Measurements from ENCODE around the gene SAE1. TPM values are rescaled to one million over a fixed set of nuclear protein-coding genes. Genes with fewer than 3 reads are reported as not detected.
"Not testable (repeated sequence)": the region's sequence is repeated elsewhere in the genome, so short reads cannot be mapped to it uniquely, and the experiment has no call there.

The SAE1 gene
- total and polyA plus RNA-seq, 7 donors: 50.5 to 191 (median 109) TPM

DNA sequence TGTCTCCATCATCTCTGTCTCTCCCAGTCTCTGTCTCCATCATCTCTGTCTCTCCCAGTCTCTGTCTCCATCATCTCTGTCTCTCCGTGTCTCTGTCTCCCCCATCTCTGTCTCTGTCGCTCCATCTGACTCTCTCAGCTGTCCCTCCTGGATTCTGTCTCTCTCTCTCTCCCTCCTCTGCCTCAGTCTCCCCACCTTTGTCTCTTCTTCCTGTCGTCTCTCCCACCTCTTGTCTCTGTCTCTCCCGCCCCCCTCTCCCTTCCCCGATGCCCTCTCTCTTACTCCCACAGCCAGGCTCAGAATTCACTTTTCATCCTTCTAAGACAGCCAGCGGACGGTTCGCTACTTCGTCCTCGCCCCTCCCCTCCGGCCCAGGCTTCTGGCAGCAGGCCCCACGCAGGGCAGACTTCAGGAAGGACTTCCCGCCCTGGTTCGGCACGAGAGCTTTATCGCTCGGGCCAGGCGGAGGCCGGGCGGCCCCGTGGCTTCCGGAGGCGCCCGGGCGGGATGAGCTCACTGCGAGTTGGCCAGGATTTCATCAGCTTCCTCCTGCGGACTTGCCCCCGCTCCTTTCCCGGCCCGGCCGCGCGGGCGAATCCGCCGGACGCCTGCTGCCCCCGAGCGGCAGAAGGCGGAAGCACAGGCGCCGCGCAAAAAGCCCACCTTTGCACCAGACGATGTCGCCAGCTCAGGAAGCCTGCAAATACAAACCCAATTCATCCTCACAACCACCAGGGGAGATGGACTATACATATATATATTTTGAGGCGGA is 113.3 kb downstream of the SAE1 start:
- no peaks in the 10 kb centered on the region for H3K36me3 ChIP-seq
- TF ChIP-seq POLR2A (IDR thresholded peaks at IDR 0.05): no peak
- TF ChIP-seq, protein P1, sequence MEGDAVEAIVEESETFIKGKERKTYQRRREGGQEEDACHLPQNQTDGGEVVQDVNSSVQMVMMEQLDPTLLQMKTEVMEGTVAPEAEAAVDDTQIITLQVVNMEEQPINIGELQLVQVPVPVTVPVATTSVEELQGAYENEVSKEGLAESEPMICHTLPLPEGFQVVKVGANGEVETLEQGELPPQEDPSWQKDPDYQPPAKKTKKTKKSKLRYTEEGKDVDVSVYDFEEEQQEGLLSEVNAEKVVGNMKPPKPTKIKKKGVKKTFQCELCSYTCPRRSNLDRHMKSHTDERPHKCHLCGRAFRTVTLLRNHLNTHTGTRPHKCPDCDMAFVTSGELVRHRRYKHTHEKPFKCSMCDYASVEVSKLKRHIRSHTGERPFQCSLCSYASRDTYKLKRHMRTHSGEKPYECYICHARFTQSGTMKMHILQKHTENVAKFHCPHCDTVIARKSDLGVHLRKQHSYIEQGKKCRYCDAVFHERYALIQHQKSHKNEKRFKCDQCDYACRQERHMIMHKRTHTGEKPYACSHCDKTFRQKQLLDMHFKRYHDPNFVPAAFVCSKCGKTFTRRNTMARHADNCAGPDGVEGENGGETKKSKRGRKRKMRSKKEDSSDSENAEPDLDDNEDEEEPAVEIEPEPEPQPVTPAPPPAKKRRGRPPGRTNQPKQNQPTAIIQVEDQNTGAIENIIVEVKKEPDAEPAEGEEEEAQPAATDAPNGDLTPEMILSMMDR (IDR thresholded peaks at IDR 0.05): peak; percentile 97 to 99 (median 98)
- peak; percentile 57 to 88 (median 73) for TF ChIP-seq POLR2AphosphoS5 (IDR thresholded peaks at IDR 0.05)
- TF ChIP-seq EP300 (IDR thresholded peaks at IDR 0.05): peak in 2 of 4 donors; percentile 45 to 73
- H3K4me1 ChIP-seq: peaks cover 0 to 51% (median 43%) of the 10 kb centered on the region in 4 donors
- DNase-seq: peak; percentile 97
- 2% methylated on average over 46 of the region's 46 CpGs for WGBS, 2 donors
- peak overlapping the region; percentile 24 to 42 (median 35) for H3K4me3 ChIP-seq
- H3K27ac ChIP-seq: peak overlapping the region; percentile 84 to 88 (median 86)
- no peaks in the 10 kb centered on the region for H3K27me3 ChIP-seq
- intact Hi-C loops (cut with DNase I): loop anchor here (1.0 to 10.0 kb wide), 5 partner anchors 15 to 199 kb away; partner anchors contain the start of genes SAE1 and TMEM160
- no peaks in the 10 kb centered on the region for H3K9me3 ChIP-seq

DNA sequence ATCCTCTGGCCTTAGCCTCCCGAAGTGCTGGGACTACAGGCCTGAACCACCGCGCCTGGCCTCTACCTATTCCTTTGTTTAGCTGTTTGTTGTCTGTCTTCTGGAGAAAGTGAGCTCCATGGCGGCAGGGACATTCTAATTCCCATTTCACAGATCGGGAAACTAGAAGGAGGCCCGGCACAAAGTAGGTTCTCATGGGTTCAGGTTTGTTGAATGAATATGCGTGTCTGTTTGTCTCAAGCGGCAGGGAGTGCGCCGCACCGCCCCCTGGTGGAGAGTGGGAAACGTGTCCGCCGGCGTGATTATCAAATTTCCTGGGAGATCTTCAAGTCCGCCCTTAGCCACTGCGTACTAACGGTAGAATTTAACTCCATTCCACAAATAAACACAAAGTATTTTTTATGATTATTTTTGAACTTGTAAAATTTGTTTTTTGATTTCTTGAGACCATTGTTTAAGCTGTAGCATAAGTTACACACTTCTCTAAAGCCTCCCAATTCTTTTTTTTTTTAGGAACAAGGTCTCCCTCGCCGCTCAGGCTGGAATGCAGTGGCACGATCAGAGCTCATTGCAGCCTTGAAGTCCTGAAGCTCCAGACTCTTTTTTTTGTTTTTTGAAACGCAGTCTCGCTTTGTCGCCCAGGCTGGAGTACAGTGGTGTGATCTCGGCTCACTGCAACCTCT is 116.8 kb downstream of the SAE1 start:
- 32 to 36% methylated on average over 25 of the region's 25 CpGs for WGBS, 2 donors
- H3K36me3 ChIP-seq: no peaks in the 10 kb centered on the region
- H3K4me1 ChIP-seq: peaks cover 0 to 24% (median 19%) of the 10 kb centered on the region in 4 donors
- H3K27ac ChIP-seq: peak overlapping the region in 1 of 4 donors; percentile 32
- H3K9me3 ChIP-seq: no peaks in the 10 kb centered on the region
- H3K27me3 ChIP-seq: no peaks in the 10 kb centered on the region
- TF ChIP-seq, protein P1 (IDR thresholded peaks at IDR 0.05): peak; percentile 63 to 92 (median 92)
- TF ChIP-seq EP300 (IDR thresholded peaks at IDR 0.05): no peak
- H3K4me3 ChIP-seq: no peak overlapping the region
- DNase-seq: peak; percentile 91
- intact Hi-C loops (cut with DNase I): loop anchor here (10.0 kb wide), 1 partner anchor 203 kb away; the partner anchor contains the start of gene TMEM160

DNA sequence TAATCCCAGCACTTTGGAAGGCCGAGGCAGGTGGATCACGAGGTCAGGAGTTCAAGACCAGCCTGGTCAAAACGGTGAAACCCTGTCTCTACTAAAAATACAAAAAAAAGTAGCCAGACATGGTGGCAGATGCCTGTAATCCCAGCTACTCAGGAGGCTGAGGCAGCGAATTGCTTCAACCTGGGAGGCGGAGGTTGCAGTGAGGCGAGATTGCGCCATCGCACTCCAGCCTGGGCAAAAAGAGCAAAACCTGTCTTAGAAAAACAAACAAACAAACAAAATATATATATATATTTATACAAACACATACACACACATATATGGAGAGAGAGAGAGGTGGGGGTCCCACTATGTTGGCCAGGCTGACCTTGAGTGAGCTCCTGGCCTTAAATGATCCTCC is 122.4 kb downstream of the SAE1 start:
- Histone ChIP-seq H3K27ac (peak overlapping the region in 1 of 4 donors; percentile 21), H3K4me1 (peaks cover 0 to 12% (median 11%) of the 10 kb centered on the region in 4 donors)
- intact Hi-C loops (cut with DNase I); H3K9me3 ChIP-seq; H3K36me3 ChIP-seq; H3K4me3 ChIP-seq; H3K27me3 ChIP-seq; DNase-seq: not testable (repeated sequence)
- WGBS, 2 donors: 83 to 86% methylated on average over 8 of the region's 8 CpGs

DNA sequence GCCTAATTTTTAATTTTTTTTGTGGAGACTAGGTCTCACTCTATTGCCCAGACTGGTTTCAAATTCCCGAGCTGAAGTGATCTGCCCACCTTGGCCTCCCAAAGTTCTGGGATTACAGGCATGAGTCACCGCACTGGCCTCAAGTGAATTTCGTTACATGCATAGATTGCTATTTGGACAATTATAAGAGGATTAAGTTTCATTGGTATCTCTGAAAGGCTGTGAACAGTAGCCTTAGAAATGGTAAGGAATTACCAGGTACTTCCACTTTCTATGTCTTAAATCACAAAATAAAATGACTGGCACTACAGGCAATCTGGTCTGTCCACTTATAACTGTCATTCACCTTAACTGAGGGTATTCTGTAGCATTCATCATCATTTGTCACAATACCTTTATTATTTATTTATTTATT is 122.8 kb downstream of the SAE1 start:
- 78 to 82% methylated on average over 3 of the region's 3 CpGs for WGBS, 2 donors
- H3K27ac ChIP-seq: peak overlapping the region in 1 of 4 donors; percentile 21

More for the DNA sequence above, 122.8 kb downstream of the SAE1 start:
- Histone ChIP-seq H3K27me3 (no peaks in the 10 kb centered on the region), H3K4me1 (peaks cover 0 to 17% (median 15%) of the 10 kb centered on the region in 4 donors), H3K36me3 (peaks cover 0 to 3% (median 1%) of the 10 kb centered on the region in 4 donors), H3K9me3 (no peaks in the 10 kb centered on the region), H3K4me3 (no peak overlapping the region)
- DNase-seq: no peak
- intact Hi-C loops (cut with DNase I): no loop called here
- TF ChIP-seq, protein P1 (IDR thresholded peaks at IDR 0.05): no peak
- TF ChIP-seq POLR2A (IDR thresholded peaks at IDR 0.05) (no peak), POLR2AphosphoS5 (IDR thresholded peaks at IDR 0.05) (no peak), EP300 (IDR thresholded peaks at IDR 0.05) (no peak)
